NCI-H2227 (cell line): Measurements from ENCODE around the gene HERPUD1.

Experiments used
- DNase-seq: peaks from one replicate; lab custom pipeline; 2025; ENCODE audit not compliant: unreplicated experiment; lab: John Stamatoyannopoulos, UW

Gene HERPUD1

DNA sequence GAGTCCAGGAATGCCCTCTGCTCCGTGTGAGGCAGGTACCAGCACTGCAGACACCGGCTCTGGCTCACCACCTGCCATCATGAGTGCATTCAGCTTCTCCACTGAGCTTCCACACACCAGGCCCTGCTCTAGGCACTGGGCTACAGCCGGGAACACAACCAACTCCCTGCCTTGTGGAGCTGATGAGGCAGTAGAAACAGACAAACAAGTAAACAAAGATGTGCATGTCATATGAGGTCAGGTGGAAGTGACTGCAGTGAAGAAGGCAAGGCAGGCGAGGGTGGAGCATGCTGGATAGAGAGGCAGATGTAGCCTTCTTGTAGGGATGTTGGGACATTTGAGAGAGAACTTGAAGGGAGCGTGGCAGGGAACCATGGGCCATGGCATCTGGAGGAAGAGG, 62.4 kb downstream of the HERPUD1 start:
- DNase-seq, result no peak
